Kidney glomerular epithelial cell (primary cell): ENCODE measurements around the gene LRRC14B.

Source experiments
- DNase-seq: peaks from one replicate; lab custom pipeline; 2025; lab: John Stamatoyannopoulos, UW

The LRRC14B gene

GRCh38 chr5:191036-191948 is at the start of gene LRRC14B:
Gene LRRC14B, plus strand, starts transcription at chr5:191495. Its CDS starts 44 bp downstream, at chr5:191539.
- DNase-seq, result no peak

DNA sequence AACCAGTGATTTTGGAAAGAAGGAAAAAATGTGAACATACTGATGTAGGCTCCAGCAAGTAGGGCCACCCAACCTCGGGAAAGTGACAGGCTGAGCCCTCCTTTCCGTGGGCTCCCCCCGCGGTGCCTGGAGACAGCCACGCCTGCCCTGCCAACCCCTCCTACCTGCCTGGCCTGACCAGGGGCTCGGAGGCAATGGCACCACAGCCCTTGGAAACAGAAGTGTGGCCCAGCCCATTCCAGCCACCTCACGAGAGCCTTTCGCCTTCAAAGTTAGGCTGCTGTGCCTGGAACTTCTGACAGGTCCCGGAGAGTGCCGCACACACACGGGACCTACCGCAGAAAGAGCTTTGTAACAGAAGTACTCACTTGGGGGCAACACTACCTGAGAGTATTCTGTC is 49.5 kb upstream of the LRRC14B start:
- DNase-seq, result no peak

DNA sequence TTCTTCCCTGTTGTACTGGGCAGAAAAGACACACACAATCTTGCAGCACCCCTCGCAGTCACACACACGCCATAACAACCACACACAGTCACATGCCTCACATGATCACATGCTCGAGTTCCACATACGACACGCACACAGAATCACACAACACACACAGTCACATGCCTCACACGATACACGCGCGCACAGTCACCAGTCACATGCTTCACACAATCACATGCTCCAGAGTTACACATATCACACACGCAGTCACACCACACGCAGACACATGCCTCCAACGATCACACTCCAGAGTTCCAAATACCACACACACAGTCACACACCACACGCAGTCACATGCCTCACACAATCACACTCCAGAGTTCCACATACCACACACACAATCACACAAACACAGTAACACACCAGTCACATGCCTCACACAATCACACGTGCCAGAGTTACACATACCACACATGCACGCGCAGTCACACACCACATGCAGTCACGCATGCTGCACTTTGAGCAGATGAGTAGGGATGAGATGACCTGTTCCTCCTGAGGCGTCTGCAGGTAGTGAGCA is 49.0 kb upstream of the LRRC14B start:
- no peak for DNase-seq

DNA sequence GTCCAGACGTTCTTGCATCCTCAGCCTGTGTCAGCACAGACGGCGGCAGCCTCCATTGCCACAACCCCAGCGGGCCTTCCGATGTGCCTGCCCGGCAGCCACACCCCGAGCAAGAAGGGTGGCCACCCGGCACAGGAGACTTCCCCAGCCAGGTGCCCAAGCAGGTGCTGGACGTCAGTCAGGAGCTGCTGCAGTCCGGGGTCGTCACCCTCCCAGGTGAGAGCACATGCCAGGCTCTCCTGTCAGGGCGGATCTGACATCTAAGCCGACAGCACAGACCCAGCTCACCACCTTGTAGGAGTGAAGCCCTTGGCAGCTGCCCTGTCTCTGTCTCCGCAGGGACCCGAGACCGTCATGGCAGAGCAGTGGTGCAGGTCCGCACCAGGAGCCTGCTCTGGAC is 48.3 kb upstream of the LRRC14B start:
- no peak for DNase-seq

DNA sequence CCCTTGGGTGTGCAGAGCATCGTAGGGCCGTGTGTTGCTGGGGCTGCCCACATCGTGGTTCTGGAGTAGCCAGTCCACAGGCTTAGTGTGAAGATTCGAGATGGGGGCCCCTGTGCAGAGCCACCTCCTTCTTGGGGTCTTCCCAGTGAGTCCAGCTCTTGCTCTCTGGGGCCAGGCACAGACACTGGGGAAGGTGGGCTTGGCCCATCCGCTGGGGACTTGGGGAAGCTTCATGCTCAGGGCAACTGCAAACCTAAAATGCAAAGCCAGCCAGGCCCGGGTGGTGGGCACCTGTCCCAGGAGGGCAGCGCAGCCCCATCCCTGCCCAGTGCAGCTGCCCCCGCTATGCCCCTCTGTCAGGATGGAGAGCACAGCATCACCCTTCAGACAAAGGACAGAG is 46.4 kb upstream of the LRRC14B start:
- DNase-seq, result no peak

- no peak for DNase-seq
These were observed 45.5 kb upstream of the LRRC14B start for GRCh38 chr5:145585-146323.

DNA sequence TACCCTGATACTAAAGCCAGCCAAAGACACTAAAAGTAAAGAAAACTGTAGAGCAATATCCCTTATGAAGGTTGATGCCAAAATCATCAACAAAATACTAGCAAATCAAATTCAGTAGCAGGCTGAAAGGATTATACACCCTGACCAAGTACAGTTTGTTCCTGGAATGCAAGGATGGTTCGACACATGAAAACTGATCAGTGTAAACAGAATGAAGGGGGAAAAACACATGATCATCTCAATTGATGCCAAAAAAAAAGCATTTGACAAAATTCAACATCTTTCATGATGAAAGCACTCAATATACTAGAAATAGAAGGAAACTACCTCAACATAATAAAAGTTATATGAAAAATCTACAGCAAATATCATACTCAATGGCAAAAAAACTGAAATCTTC is 43.5 kb upstream of the LRRC14B start:
- DNase-seq, result no peak

GRCh38 chr5:149745-150485 is 41.4 kb upstream of the LRRC14B start:
- DNase-seq, result no peak

- no peak for DNase-seq
These were observed 40.5 kb upstream of the LRRC14B start for GRCh38 chr5:150746-151145.

- DNase-seq, result no peak
These were observed 39.2 kb upstream of the LRRC14B start for GRCh38 chr5:152077-152476.

GRCh38 chr5:153256-153655 is 38.0 kb upstream of the LRRC14B start:
- no peak for DNase-seq

- no peak for DNase-seq
These were observed 37.1 kb upstream of the LRRC14B start for GRCh38 chr5:154236-154635.

GRCh38 chr5:154826-155225 is 36.5 kb upstream of the LRRC14B start:
- no peak for DNase-seq

GRCh38 chr5:155651-156410 is 35.5 kb upstream of the LRRC14B start:
- DNase-seq, result no peak

GRCh38 chr5:156411-157072 is 34.8 kb upstream of the LRRC14B start:
- DNase-seq, result no peak

DNA sequence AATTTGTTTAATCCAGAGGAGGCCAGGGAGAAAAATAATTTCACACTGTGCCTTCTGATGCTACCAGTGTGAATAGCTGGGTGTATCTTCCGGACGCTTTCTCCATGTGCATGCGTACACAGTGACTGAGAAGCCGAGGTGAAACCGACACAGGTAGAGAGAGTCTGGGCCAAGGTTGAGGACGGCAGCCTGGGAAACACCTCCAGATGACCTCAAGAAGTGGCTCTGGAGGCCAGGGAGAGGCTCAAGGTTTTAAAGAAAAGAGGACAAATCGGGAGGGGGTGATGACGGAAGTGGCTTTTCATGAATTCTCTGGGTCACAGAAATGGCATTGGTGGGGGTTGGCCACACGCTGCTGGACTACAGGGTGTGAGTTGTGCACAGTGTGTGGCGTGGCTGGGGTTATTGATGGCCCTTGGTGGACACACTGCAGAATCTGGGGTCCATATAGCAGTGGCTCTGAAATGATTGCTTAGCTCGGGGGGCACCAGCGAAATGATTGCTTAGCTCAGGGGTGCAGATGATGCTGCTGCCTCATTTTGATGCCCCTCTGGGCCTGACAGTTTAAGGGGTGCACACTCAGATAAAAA is 34.1 kb upstream of the LRRC14B start:
- no peak for DNase-seq

DNA sequence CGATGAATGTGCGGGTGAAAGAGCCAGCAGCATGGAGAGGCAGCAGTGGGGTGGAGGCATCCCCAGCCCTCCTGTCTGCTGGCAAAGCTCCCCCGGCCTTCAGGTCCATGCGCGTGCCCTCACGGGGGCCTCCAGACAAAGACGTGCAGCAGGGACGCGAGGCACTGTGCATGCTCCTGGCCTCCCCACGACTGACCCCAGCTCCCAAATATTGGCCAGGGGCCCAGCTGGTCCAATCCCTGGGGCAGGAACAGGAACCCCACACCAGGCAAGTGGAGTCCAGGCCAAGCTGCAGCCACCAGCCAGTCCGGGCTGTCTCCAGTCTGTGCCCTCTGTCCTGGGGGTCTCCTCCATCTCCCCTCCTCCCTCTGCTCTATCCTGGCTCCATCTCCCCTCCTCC is 33.5 kb upstream of the LRRC14B start:
- DNase-seq, result no peak

DNA sequence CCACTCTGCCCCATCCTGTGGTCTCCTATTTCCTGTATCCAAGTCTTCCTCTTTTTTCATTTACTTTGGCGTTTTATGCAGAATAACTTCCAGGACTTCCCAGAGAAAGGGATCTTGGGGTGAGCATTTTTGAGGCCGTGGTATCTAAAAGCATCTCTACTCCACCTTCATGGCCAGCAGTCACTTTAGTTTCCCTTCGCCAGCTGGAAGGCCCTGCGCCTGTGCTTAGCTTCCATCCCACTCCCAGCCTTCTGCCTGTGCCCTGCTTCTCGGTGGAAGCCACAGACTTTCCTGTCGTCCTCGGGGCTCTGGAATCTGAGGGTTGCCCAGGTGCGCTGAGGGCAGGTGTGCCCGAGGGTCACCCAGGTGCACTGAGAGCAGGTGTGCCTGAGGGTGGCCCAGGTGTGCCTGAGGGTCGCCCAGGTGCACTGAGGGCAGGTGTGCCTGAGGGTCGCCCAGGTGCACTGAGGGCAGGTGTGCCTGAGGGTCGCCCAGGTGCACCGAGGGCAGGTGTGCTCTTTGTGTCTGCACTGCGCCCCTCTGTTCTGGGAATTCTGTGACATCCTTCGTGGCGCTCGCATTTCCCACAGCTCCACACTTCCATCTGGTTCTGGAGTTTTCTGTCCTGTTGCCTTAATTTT is 32.4 kb upstream of the LRRC14B start:
- no peak for DNase-seq

DNA sequence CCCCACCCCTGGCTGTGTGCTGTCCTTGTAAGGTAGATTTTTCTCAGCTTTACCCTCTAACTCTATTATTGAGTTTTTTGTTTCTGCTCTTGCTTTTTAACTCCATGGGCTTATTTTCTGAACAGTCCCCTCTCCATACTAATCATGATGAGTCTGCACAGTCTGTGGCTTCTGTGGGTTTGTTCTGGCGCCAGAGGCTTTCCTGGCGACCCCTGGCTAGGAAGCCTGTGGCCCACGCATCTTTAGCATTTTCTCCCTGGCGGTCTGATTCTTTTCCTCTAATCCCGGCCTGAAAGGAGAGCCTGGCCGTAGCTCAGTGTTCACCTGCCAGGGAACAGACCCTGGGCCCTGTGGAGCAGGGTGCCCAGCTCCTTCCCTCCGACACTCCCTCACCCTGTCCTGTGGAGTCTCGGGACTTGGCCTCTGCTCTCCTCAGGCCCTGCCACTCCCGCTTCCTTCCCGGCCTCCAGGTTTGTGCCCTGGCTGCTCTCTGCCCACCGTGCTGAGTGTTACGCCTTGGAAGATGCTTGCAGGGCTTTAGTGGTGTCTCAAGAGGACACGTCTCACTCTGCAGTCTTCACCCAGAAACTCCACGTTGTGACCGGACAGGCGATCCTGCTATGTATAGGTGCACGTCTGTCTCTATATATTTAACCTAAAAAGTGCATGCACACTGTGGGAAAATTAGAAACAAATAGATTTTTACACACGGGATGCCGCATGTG is 31.7 kb upstream of the LRRC14B start:
- no peak for DNase-seq

DNA sequence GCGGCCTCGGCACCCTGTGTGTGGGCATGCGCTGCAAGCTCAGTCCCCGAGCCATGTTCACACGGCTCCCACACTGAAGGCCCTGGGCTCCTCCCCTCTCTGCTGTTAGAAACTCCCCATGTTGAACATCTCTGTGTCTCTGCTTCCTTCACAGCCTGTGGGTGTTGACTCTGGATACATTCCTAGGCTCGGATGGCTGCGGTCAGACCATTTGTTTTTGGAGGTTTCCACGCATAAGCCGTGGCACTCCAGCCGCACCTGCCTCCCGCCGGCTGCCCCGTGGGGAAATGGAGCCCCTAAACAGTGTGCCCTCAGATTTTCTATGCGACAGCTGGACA is 31.2 kb upstream of the LRRC14B start:
- DNase-seq, result no peak
